ENCODE results near the gene SP1. TPM values are rescaled to one million over a fixed set of nuclear protein-coding genes. Genes with fewer than 3 reads are reported as not detected.

The SP1 gene
- total and polyA plus RNA-seq, 10 donors, result 9.1 to 92.8 (median 84.1) TPM

DNA sequence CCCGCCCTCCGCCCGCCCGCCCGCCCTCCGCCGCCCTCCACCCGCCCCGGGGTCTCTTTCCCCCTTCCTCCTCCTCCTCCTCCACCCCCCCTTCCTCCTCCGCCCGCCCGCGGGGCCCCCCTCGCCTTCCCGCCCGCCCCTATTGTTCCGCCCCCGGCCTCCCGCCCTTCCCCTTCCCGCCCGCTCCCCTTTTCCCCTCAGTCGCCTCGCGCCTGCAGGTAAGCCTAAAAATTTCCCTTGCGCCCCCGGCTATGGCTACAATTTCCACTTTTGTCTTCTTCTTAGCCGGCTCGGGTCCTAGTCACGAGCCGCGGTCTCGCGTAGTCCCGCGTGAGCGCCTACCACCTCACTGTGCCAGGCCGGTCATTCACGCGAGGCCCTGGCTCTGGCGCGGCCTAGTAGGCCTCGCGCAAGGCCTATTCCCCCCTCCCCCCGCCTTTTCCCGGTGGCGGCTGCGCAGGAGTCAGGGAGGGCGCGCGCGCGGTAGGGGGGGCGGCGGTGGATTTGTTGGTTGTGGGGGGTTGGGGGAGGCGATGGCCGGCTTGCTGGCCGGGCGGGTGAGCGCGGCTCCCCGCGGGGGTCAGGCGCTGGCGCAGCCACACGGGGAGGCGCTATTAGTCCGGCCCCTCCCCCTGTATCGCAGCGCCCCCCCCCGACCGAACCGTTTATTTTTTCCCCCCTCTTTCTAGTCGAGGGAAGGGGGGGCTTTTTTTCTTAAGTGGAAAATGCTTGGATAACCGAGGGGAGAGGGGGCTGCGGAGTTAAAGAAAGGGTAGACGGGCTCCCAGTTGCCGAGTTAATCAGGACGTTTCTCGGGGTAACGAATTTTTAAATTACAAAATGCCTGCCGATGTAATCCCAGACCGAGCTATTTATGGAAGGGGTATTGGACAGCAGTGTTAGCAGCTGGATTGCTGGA lies 72.4 kb downstream of the SP1 start:
- H3K27me3 ChIP-seq (replicated peaks in 1 of 7), result no peaks in the 10 kb centered on the region
- peak overlapping the region; percentile 59 to 83 (median 69) for H3K4me3 ChIP-seq
- peaks cover 25 to 63% (median 37%) of the 10 kb centered on the region in 6 donors for H3K4me1 ChIP-seq
- H3K27ac ChIP-seq, result peak overlapping the region; percentile 84 to 97 (median 97)
- WGBS, 5 donors, result 0 to 1% (median 1%) methylated on average over 28 to 68 of the region's 82 CpGs
- peaks cover 10 to 70% (median 45%) of the 10 kb centered on the region in 6 donors for H3K36me3 ChIP-seq
- intact Hi-C loops (cut with DNase I; ENCODE audit: low total_unique reads), result loop anchor here (10.0 kb wide), 1 partner anchor 52 kb away; the partner anchor contains the start of genes NPFF and TARBP2
- TF ChIP-seq POLR2A (IDR thresholded peaks at IDR 0.05) (no peak), POLR2AphosphoS5 (IDR thresholded peaks at IDR 0.05) (peak in 2 of 3 donors; percentile 47 to 51)
- TF ChIP-seq, protein P1, sequence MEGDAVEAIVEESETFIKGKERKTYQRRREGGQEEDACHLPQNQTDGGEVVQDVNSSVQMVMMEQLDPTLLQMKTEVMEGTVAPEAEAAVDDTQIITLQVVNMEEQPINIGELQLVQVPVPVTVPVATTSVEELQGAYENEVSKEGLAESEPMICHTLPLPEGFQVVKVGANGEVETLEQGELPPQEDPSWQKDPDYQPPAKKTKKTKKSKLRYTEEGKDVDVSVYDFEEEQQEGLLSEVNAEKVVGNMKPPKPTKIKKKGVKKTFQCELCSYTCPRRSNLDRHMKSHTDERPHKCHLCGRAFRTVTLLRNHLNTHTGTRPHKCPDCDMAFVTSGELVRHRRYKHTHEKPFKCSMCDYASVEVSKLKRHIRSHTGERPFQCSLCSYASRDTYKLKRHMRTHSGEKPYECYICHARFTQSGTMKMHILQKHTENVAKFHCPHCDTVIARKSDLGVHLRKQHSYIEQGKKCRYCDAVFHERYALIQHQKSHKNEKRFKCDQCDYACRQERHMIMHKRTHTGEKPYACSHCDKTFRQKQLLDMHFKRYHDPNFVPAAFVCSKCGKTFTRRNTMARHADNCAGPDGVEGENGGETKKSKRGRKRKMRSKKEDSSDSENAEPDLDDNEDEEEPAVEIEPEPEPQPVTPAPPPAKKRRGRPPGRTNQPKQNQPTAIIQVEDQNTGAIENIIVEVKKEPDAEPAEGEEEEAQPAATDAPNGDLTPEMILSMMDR (IDR thresholded peaks at IDR 0.05 in 8 of 11, conservative IDR thresholded peaks at IDR 0.05 in 3 of 11), result peak in 8 of 11 experiments; percentile 25 to 69 (median 50)
- DNase-seq, result peak; percentile 95
- H3K9me3 ChIP-seq, result no peaks in the 10 kb centered on the region

DNA sequence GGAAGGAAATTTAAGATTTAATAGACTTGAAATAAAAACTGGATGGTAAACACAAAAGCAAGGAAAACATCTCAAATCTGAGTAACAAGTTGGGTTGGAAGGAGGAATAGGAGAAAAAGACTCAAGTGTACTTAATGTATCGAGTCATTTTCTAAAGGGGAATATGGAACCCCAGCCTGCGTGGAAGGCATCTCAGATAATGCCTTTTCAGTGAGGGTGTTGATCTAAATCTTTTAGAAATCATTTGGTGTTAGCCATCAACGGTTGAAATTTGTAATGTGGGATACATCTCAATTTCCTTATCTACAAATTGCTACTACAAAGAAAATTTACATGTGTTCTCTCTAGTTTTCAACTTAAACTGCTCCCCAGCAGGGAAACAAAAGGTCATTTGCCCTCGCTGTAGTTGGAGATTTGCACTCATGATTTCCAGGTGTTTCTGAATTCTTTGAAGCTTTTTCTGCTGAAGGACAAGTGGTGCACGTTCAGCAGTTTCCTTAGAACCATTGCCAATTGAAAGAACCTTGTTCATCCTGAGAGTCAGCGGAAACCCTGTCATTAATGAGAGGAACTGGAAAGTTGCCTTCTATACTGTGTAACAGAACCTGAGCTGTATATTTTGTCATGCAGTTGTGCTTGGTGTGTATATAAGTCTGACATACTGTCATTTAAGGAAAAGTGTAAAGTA lies 74.1 kb downstream of the SP1 start:
- intact Hi-C loops (cut with DNase I; ENCODE audit: low total_unique reads), result loop anchor here (10.0 kb wide), 1 partner anchor 51 kb away; the partner anchor contains the start of genes NPFF and TARBP2
- WGBS, 5 donors, result 35 to 47% (median 44%) methylated on average over 6 of the region's 6 CpGs
- H3K4me3 ChIP-seq, result peak overlapping the region in 6 of 8 donors; percentile 9 to 83 (median 69)
- H3K4me1 ChIP-seq, result peaks cover 25 to 64% (median 40%) of the 10 kb centered on the region in 6 donors
- H3K9me3 ChIP-seq, result no peaks in the 10 kb centered on the region
- peaks cover 10 to 70% (median 50%) of the 10 kb centered on the region in 6 donors for H3K36me3 ChIP-seq
- no peak for TF ChIP-seq POLR2AphosphoS5 (IDR thresholded peaks at IDR 0.05)
- no peak for TF ChIP-seq POLR2A (IDR thresholded peaks at IDR 0.05)
- TF ChIP-seq, protein P1 (IDR thresholded peaks at IDR 0.05 in 8 of 11, conservative IDR thresholded peaks at IDR 0.05 in 3 of 11), result no peak
- H3K27me3 ChIP-seq (replicated peaks in 1 of 7), result no peaks in the 10 kb centered on the region
- DNase-seq, result no peak
- peak overlapping the region in 5 of 8 donors; percentile 41 to 97 (median 97) for H3K27ac ChIP-seq

DNA sequence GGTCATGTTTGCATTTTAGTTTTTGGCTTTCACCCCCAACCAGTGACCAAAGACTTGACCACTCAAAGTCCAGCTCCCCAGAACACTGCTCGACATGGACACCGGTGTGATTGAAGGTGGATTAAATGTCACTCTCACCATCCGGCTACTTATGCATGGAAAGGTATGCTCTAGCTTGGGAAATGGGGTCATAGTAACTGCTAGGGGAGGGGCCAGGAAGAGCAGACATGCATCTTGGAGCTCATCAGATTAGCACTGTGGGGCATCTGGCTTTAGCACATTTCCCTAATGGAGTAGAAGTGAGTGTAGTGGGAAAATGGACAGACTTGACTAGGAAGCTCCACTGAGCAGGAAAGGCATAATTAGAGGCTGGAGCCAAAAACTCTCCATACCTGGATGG lies 74.7 kb downstream of the SP1 start:
- Histone ChIP-seq H3K4me3 (peak overlapping the region in 1 of 8 donors; percentile 83), H3K27ac (peak overlapping the region in 4 of 8 donors; percentile 41 to 97 (median 97)), H3K9me3 (no peaks in the 10 kb centered on the region), H3K27me3 (replicated peaks in 1 of 7) (no peaks in the 10 kb centered on the region), H3K36me3 (peaks cover 10 to 70% (median 55%) of the 10 kb centered on the region in 6 donors), H3K4me1 (peaks cover 25 to 70% (median 42%) of the 10 kb centered on the region in 6 donors)
- intact Hi-C loops (cut with DNase I; ENCODE audit: low total_unique reads), result loop anchor here (10.0 kb wide), 1 partner anchor 50 kb away; the partner anchor contains the start of genes NPFF and TARBP2
- no peak for DNase-seq
- 61 to 83% (median 72%) methylated on average over 3 of the region's 3 CpGs for WGBS, 5 donors
- no peak for TF ChIP-seq POLR2A (IDR thresholded peaks at IDR 0.05)
- TF ChIP-seq, protein P1 (IDR thresholded peaks at IDR 0.05 in 8 of 11, conservative IDR thresholded peaks at IDR 0.05 in 3 of 11), result no peak
- TF ChIP-seq POLR2AphosphoS5 (IDR thresholded peaks at IDR 0.05), result no peak
